C4-2B (cell line): ENCODE data around the gene FOXP1.

Source experiments
- H3K27ac ChIP-seq: fragments of 450-650 bp; 2 replicates; pipeline ENCODE4 v1.5.1; 2017
- ZFX ChIP-seq: fragments of 450-650 bp; IDR thresholded peaks from 2 replicates; pipeline ENCODE4 v1.6.1; 2017
- TF ChIP-seq, protein P1 (sequence below): fragments of 450-650 bp; conservative IDR thresholded peaks from 2 replicates; pipeline ENCODE4 v1.5.1; 2017; ENCODE audit warnings: mild to moderate bottlenecking

FOXP1 gene

DNA sequence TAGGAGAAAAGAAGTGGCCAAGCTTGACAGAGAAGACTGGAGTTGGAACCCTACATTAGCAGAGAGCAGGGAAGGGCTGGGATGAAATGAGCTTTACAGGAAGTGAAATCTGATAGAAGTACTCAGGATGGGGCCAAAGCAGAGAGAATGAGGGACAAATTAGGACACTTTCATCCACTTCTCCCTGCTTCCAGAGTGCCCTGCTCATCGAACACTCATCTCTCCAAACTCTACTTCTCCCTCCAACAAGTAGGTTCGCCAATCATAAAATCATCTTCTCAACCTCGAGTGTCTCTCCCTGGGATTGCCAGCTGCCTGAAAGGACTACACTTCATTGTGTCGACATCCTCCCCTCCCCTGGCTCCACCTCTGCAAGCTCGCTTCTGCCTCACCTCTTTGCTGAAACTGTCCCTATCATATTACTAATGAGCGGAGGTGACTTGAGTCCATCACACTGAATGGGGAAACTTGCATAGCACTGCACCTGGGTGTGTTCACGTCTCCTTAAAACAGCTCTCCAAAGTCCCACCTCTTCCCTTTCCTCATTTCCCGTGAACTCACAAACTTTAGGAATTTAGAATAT lies 365.8 kb downstream of the FOXP1 start:
- TF ChIP-seq, protein P1, sequence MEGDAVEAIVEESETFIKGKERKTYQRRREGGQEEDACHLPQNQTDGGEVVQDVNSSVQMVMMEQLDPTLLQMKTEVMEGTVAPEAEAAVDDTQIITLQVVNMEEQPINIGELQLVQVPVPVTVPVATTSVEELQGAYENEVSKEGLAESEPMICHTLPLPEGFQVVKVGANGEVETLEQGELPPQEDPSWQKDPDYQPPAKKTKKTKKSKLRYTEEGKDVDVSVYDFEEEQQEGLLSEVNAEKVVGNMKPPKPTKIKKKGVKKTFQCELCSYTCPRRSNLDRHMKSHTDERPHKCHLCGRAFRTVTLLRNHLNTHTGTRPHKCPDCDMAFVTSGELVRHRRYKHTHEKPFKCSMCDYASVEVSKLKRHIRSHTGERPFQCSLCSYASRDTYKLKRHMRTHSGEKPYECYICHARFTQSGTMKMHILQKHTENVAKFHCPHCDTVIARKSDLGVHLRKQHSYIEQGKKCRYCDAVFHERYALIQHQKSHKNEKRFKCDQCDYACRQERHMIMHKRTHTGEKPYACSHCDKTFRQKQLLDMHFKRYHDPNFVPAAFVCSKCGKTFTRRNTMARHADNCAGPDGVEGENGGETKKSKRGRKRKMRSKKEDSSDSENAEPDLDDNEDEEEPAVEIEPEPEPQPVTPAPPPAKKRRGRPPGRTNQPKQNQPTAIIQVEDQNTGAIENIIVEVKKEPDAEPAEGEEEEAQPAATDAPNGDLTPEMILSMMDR = no peak
- TF ChIP-seq ZFX = no peak
- no peak overlapping the region for H3K27ac ChIP-seq

DNA sequence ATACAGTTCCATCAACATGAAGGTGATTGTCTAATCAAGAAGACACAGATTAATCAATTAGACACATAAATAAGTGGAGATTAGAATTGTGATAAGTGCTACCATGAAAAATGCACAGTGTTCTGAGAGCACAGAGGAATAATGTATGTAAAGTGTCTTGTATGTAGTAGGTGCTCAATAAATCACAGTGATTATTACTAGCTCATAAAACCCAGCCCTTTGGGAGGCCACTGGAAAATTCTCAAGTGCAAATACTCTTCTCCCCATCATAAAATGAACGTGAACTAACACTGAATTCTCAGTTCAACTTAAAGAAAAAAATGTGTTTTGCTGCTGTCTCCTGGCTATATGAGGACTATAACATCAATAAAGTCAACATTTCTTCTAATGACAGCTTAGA lies 368.2 kb downstream of the FOXP1 start:
- TF ChIP-seq ZFX = no peak
- TF ChIP-seq, protein P1 = no peak
- H3K27ac ChIP-seq = no peak overlapping the region

DNA sequence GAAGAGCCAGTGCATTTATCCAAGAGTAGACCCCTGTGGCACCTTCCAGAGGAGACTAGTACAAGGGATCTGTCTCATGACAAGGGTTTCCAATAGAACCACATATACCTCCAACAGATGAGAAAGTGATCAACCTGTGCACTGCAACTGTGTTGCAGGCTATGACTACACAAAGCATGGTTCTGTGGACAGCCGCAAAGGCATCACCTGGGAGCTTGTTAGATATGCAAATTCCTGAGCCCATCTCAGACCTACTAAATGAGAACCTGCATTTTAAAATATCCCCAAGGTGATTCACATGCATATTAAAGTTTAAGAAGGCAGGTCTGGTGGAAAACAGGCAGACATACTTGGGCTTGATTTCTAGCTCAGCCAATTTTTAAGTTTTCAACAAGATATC lies 368.7 kb downstream of the FOXP1 start:
- no peak overlapping the region for H3K27ac ChIP-seq
- no peak for TF ChIP-seq ZFX
- TF ChIP-seq, protein P1 = no peak

DNA sequence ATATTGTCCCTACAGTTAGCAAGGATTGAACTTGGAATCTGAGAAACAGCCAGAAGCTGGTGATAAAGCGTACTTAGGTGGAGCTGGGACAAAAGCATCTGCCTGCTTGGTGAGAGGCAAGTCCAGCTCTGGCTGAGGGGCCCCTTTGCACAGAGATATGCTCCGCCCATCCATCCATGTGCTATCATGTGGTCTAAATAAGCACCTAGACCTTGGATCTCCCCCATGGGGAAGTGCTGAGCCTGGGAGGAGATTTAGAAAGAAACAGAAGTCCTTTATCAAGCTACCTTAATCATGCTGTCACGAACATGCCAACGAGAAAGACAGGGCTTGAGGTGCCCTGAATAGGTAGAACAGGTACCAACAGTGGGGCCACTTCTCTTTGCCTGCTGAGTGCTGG lies 369.5 kb downstream of the FOXP1 start:
- H3K27ac ChIP-seq = no peak overlapping the region
- no peak for TF ChIP-seq ZFX
- TF ChIP-seq, protein P1 = no peak

DNA sequence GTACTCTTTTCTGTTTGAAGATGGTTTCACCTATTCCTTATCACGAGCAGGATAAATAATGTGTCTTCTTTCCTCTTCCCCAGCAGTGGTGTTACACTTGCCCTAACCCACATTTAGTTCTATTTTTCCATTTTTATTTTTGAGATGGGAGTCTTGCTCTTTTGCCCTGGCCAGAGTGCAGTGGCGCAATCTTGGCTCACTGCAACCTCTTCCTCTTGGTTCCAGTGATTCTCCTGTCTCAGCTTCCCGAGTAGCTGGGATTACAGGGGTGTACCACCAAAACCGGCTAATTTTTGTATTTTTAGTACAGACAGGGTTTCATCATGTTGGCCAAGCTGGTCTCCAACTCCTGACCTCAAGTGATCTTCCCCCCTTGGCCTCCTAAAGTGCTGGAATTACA lies 372.4 kb downstream of the FOXP1 start:
- H3K27ac ChIP-seq = no peak overlapping the region
- TF ChIP-seq, protein P1 = no peak
- no peak for TF ChIP-seq ZFX

DNA sequence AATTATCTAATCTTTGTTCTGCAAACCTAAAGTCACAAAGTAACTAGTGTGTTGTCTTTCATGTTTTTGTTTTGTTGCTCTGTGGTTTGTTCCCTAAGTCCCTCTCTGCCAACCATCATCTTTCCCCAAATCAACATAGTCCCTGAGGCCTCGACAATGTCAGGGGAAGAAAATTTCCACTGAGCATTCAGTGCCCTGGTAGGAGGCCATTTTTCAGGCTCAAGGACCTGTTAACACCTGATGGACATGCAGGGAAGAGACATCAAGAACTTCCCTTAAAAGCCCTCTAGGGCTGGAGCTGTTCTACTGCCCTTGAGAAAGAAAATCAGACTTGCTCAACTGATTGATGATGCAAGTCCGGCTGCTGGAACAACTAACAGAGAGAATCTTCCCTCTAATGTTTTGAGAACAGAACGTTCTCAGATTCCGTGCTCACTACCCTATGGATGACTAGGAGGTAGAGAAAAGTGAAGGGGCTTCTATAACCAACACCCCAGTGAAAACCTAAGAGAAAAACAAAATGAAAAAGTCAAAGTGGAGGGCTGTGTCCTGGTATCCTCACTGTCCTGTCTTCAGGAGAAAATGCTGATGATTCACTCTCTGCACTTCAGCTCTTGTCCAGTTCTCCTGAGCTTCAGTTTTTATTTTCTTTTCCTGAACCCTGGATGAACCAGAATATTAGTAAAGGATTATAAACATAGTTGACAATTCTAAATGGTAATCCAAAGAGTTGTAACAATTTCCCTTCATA lies 373.1 kb downstream of the FOXP1 start:
- H3K27ac ChIP-seq = peak overlapping the region; percentile 49; the same call in 1 of the 2 replicates
- TF ChIP-seq, protein P1 = no peak
- TF ChIP-seq ZFX = no peak

DNA sequence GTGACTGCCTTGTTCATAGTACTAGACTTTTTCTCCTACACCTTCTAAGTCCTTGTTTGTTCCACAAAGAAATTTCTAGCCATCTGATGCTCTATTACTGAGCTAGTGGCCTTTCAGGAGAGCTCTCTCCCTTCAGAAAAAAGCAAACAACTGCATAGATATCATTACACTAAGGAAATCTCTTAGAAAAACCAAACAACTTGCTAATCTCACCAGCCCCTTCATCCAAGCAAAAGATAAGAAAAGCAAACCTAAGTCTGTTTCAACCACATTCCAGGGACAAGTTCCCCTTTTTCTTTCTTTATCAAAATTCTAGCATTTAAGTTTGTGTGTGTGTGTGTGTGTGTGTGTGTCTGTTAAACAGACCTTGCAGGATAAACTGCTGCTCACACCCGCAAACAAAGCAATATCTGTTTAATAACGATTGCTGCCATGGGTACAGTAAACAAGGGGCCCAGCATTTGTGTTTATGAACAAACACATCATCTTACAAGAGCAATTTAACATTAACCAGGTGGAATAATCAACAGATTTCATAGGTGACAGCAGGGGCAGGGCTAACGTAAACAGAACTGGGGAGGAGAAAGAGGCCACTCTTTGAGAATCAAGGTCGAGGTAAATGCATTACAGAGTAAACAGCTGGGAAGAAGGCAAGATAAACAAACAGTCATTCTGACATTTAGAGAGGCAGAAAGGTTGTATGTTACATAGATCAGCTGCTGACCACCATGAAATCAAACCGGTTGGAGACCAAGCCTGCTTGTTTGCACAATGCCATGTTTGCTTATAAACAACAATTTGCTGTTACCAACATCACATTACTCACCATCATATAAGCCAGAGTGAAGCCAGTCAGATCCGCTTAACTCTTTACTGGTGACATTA lies 375.1 kb downstream of the FOXP1 start:
- peak overlapping the region; percentile 50; the same call in 1 of the 2 replicates for H3K27ac ChIP-seq
- TF ChIP-seq, protein P1 = no peak
- TF ChIP-seq ZFX = no peak
